ENCODE measurements around the gene DIP2B. TPM values are rescaled to one million over a fixed set of nuclear protein-coding genes. Genes with fewer than 3 reads are reported as not detected.
"Not testable (repeated sequence)": the region's sequence is repeated elsewhere in the genome, so short reads cannot be mapped to it uniquely, and the experiment has no call there.

Gene DIP2B
- total and polyA plus RNA-seq, 12 donors, result 3.0 to 21.5 (median 15.8) TPM

- H3K4me3 ChIP-seq, result peak overlapping the region in 1 of 10 donors; percentile 16
- intact Hi-C loops (cut with DNase I), result loop anchor here in 1 of 10 donors (2.0 kb wide), 1 partner anchor 25 kb away; no protein-coding TSS in a partner anchor
- H3K36me3 ChIP-seq, result no peaks in the 10 kb centered on the region
- no peaks in the 10 kb centered on the region for H3K27me3 ChIP-seq
- peak overlapping the region in 7 of 10 donors; percentile 0 to 82 (median 49) for H3K27ac ChIP-seq
- ATAC-seq (peak in 6 of 8 donors; percentile 37 to 56 (median 50)), DNase-seq (no peak)
- no peaks in the 10 kb centered on the region for H3K9me3 ChIP-seq
- no peak for TF ChIP-seq CTCF (IDR thresholded peaks at IDR 0.05)
- 46 to 57% methylated on average over 3 of the region's 3 CpGs for WGBS, 2 donors
- peaks cover 5 to 100% (median 68%) of the 10 kb centered on the region in 9 donors for H3K4me1 ChIP-seq
These were observed 12.8 kb downstream of the DIP2B start for GRCh38 chr12:50517421-50518048.

GRCh38 chr12:50518090-50518489, 13.3 kb downstream of the DIP2B start:
- intact Hi-C loops (cut with DNase I), result no loop called here
- H3K4me1 ChIP-seq, result peaks cover 5 to 94% (median 68%) of the 10 kb centered on the region in 9 donors
- H3K9me3 ChIP-seq, result peaks cover 0 to under 1% (median 0%) of the 10 kb centered on the region in 11 donors
- no peak for ATAC-seq
- H3K4me3 ChIP-seq, result peak overlapping the region in 1 of 10 donors; percentile 16
- no peak for TF ChIP-seq CTCF (IDR thresholded peaks at IDR 0.05)
- H3K36me3 ChIP-seq, result no peaks in the 10 kb centered on the region
- H3K27ac ChIP-seq, result peak overlapping the region in 6 of 10 donors; percentile 0 to 82 (median 60)
- 90 to 96% methylated on average over 11 of the region's 11 CpGs for WGBS, 2 donors
- H3K27me3 ChIP-seq, result no peaks in the 10 kb centered on the region
- DNase-seq, result no peak

GRCh38 chr12:50519353-50519752, 14.6 kb downstream of the DIP2B start:
- H3K4me1 ChIP-seq, result peaks cover 5 to 91% (median 56%) of the 10 kb centered on the region in 9 donors
- H3K9me3 ChIP-seq, result peaks cover 0 to 8% (median 0%) of the 10 kb centered on the region in 11 donors
- DNase-seq (no peak), ATAC-seq (no peak)
- H3K27ac ChIP-seq, result peak overlapping the region in 3 of 10 donors; percentile 71 to 82 (median 80)
- intact Hi-C loops (cut with DNase I), result no loop called here
- no peaks in the 10 kb centered on the region for H3K36me3 ChIP-seq
- 89 to 90% methylated on average over 1 of the region's 1 CpG for WGBS, 2 donors
- no peak overlapping the region for H3K4me3 ChIP-seq
- TF ChIP-seq CTCF (IDR thresholded peaks at IDR 0.05), result no peak
- no peaks in the 10 kb centered on the region for H3K27me3 ChIP-seq

- Histone ChIP-seq H3K27ac (peak overlapping the region in 9 of 10 donors; percentile 35 to 82 (median 76)), H3K9me3 (peaks cover 0 to 8% (median 0%) of the 10 kb centered on the region in 11 donors), H3K36me3 (no peaks in the 10 kb centered on the region), H3K4me3 (peak overlapping the region in 5 of 10 donors; percentile 2 to 29 (median 19)), H3K4me1 (peaks cover 5 to 83% (median 43%) of the 10 kb centered on the region in 9 donors), H3K27me3 (no peaks in the 10 kb centered on the region)
- ATAC-seq, result peak; percentile 47 to 79 (median 64)
- peak in 1 of 2 donors; percentile 8 for DNase-seq
- intact Hi-C loops (cut with DNase I), result no loop called here
- 26 to 32% methylated on average over 8 of the region's 8 CpGs for WGBS, 2 donors
- TF ChIP-seq CTCF (IDR thresholded peaks at IDR 0.05), result peak in 3 of 9 donors; percentile 35 to 42 (median 39)
These were observed 15.8 kb downstream of the DIP2B start for GRCh38 chr12:50520416-50521207.

- H3K4me3 ChIP-seq; H3K9me3 ChIP-seq; DNase-seq; H3K27me3 ChIP-seq; ATAC-seq; intact Hi-C loops (cut with DNase I); H3K36me3 ChIP-seq: not testable (repeated sequence)
- Histone ChIP-seq H3K4me1 (peaks cover 5 to 78% (median 49%) of the 10 kb centered on the region in 9 donors), H3K27ac (peak overlapping the region in 3 of 10 donors; percentile 77 to 80 (median 78))
- 97 to 100% methylated on average over 4 of the region's 4 CpGs for WGBS, 2 donors
These were observed 17.0 kb downstream of the DIP2B start for GRCh38 chr12:50521781-50522180.
